Tongue (tissue), 2 donors: ENCODE data around the gene MARCKS. TPM values are rescaled to one million over a fixed set of nuclear protein-coding genes. Genes with fewer than 3 reads are reported as not detected.

Experiments
- DNase-seq: peaks from one replicate; pipeline ENCODE4 v3.0.0-alpha.2; 2015
- total RNA-seq: library from RNA; depleted of rRNA; stranded (reverse); fragments of >200 nt; gene quantifications from one replicate; pipeline ENCODE4 v1.2.3, GENCODE V29; 2014

Gene MARCKS
- total RNA-seq, 1 donor from 2014 or later, result 127 TPM

GRCh38 chr6:113853252-113853651, 3.9 kb upstream of the MARCKS start:
- no peak for DNase-seq

GRCh38 chr6:113854531-113855499, 2.3 kb upstream of the MARCKS start:
- peak; percentile 96 for DNase-seq

- peak; percentile 83 for DNase-seq
Measured at GRCh38 chr6:113855500-113856374, 1.4 kb upstream of the MARCKS start.

GRCh38 chr6:113856375-113856624, 845 bp upstream of the MARCKS start:
- no peak for DNase-seq

- DNase-seq, result peak; percentile 81
Measured at GRCh38 chr6:113857556-113858479, 673 bp downstream of the MARCKS start.

- DNase-seq, result peak; percentile 97
Measured at GRCh38 chr6:113858480-113859348, 1.6 kb downstream of the MARCKS start.

GRCh38 chr6:113859349-113860180, 2.4 kb downstream of the MARCKS start:
- DNase-seq, result peak; percentile 66

- DNase-seq, result peak; percentile 82
Measured at GRCh38 chr6:113860181-113860955, 3.2 kb downstream of the MARCKS start.

GRCh38 chr6:113862112-113862511, 5.0 kb downstream of the MARCKS start:
- DNase-seq, result peak; percentile 37

GRCh38 chr6:113870917-113871316, 13.8 kb downstream of the MARCKS start:
- DNase-seq, result no peak

- DNase-seq, result no peak
Measured at GRCh38 chr6:113871975-113872374, 14.8 kb downstream of the MARCKS start.

- DNase-seq, result no peak
Measured at GRCh38 chr6:113873043-113873667, 16.0 kb downstream of the MARCKS start.

- no peak for DNase-seq
Measured at GRCh38 chr6:113875470-113875869, 18.3 kb downstream of the MARCKS start.

GRCh38 chr6:113876695-113877094, 19.6 kb downstream of the MARCKS start:
- no peak for DNase-seq

- DNase-seq, result peak; percentile 89
Measured at GRCh38 chr6:113879186-113880096, 22.3 kb downstream of the MARCKS start.

GRCh38 chr6:113881478-113881980, 24.4 kb downstream of the MARCKS start:
- DNase-seq, result no peak

GRCh38 chr6:113882336-113883022, 25.3 kb downstream of the MARCKS start:
- no peak for DNase-seq
